AML-193 (cell line): Measurements from ENCODE around the gene COX7A2.

Source experiments
- DNase-seq, 2 experiments: peaks; one replicate each; lab custom pipeline; 2025; lab: John Stamatoyannopoulos, UW

The COX7A2 gene

DNA sequence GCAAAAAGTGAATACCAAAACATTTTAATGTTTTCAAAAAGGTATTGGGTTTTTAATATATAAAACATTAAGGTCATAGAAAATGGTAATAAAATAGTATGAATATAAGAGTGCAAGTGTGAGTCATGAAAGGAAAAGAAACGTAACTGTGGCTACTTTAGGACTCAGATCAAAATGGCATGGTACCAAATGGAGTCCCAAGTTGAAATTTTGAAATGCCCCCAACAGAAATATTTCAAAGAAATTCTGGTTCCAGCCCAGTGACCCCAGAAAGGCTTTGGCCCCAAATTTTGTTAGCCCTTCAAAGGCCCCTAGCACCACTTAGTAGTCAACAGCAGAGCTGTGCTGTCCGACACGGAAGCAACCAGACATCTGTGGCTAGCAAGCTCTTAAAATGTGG lies 43.7 kb downstream of the COX7A2 start:
- DNase-seq, result no peak

DNA sequence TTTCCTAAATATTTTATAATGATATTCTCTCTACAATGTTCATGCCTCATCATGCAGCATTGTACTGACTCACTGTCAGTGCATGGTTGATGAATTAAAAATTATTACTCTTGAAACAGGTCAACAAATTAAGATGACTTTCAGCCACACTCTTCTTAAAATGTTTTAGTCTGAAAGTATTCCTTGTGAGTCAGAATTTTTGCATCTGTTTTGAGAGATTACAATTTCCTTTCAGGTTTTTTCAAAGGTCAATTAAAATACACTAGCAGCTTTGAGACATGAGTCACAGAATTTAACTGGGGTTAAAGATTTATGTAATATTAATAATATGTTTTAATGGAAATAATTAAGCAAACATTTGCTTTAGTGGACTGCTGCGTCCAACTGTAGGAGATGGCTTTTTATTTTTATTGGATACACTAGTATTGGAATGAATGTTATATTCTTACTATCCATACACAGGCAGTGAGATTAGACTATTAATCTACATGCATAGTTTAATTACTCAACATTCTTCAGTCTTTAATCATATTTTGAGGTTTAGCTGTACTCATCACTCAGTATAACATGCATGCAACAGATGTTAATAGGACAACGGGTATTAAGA lies 47.4 kb downstream of the COX7A2 start:
- no peak for DNase-seq

DNA sequence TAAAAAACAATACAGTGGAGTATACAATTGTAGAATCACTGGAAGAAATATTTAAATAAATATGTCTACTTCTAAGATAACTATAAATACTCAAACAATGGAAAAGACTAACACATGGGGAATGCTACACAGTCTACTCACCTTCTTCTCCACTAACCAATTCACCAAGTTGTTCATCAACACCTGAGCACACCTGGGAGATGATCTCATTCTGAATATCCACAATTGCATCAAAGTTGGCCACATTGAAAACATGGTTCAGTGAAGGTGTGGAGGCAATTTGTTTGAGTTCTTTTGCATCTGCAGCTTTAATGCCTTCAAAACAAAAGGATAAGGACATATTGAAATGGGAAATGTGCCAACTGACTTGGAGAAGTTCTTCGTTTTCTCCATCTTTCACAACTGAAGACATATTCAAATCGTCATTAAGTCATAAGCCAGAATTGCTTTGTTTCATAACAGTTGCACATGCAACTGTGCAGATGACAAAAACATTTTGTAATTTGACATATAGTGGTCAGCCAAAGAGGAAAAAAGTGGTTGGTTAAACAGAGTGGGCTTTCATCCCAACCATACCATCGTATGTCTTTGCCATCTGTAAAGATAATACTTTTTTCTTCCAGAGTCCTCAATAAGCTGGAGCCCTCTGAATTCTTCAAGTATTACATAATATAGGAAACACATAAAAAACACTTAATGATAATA lies 55.2 kb downstream of the COX7A2 start:
- DNase-seq, result no peak
